H9 (cell line): ENCODE results near the gene POU2F3. TPM values are rescaled to one million over a fixed set of nuclear protein-coding genes. Genes with fewer than 3 reads are reported as not detected.

Experiments used
- DNase-seq: peaks from one replicate; pipeline ENCODE4 v3.0.0-alpha.2; 2017
- H2AFZ ChIP-seq: one replicate; pipeline ENCODE4 v1.6.1; 2013; ENCODE audit warnings: mild to moderate bottlenecking, low read length, control low read depth, moderate library complexity
- H2AK5ac ChIP-seq: 2 replicates; pipeline ENCODE4 v1.6.1; 2013; ENCODE audit warnings: low read length, control low read depth, mixed read lengths; ENCODE audit not compliant: insufficient read length
- H2BK120ac ChIP-seq: one replicate; pipeline ENCODE4 v1.6.1; 2013; ENCODE audit warnings: low read depth, mild to moderate bottlenecking, low read length, control low read depth, inconsistent platforms; ENCODE audit not compliant: poor library complexity, severe bottlenecking
- H2BK12ac ChIP-seq: 2 replicates; pipeline ENCODE4 v1.6.1; 2013; ENCODE audit warnings: low read length, control low read depth, mixed read lengths, low read depth; ENCODE audit not compliant: insufficient read length
- H2BK15ac ChIP-seq: 2 replicates; pipeline ENCODE4 v1.6.1; 2013; ENCODE audit warnings: low read depth, low read length, control low read depth
- H2BK20ac ChIP-seq: one replicate; pipeline ENCODE4 v1.6.1; 2013; ENCODE audit warnings: low read depth, mild to moderate bottlenecking, low read length, control low read depth, inconsistent platforms; ENCODE audit not compliant: poor library complexity, severe bottlenecking
- H2BK5ac ChIP-seq: 2 replicates; pipeline ENCODE4 v1.6.1; 2013; ENCODE audit warnings: low read length, control low read depth, mixed read lengths; ENCODE audit not compliant: insufficient read length
- H3K14ac ChIP-seq: 2 replicates; pipeline ENCODE4 v1.6.1; 2013; ENCODE audit warnings: low read length, control low read depth; ENCODE audit not compliant: insufficient read depth
- H3K18ac ChIP-seq: 2 replicates; pipeline ENCODE4 v1.6.1; 2013; ENCODE audit warnings: low read depth, mild to moderate bottlenecking, mixed read lengths, low read length, control low read depth; ENCODE audit not compliant: insufficient read length
- H3K23ac ChIP-seq: 2 replicates; pipeline ENCODE4 v1.6.1; 2013; ENCODE audit warnings: low read length, control low read depth, mixed read lengths, low read depth; ENCODE audit not compliant: insufficient read length
- H3K23me2 ChIP-seq: 2 replicates; pipeline ENCODE4 v1.6.1; 2013; ENCODE audit warnings: low read depth, mild to moderate bottlenecking, mixed read lengths, low read length, control low read depth; ENCODE audit not compliant: insufficient read length, poor library complexity, severe bottlenecking
- H3K27ac ChIP-seq: 2 replicates; pipeline ENCODE4 v1.5.1; 2013; ENCODE audit warnings: low read length, control low read depth, mixed read lengths, low read depth; ENCODE audit not compliant: insufficient read length
- H3K27me3 ChIP-seq: 2 replicates; pipeline ENCODE4 v1.6.1; 2013; ENCODE audit warnings: low read length, control low read depth, inconsistent platforms; ENCODE audit not compliant: insufficient read depth
- H3K4ac ChIP-seq: 2 replicates; pipeline ENCODE4 v1.6.1; 2013; ENCODE audit warnings: low read depth, mild to moderate bottlenecking, control low read depth, inconsistent platforms, low read length, moderate library complexity
- H3K4me1 ChIP-seq: 2 replicates; pipeline ENCODE4 v1.6.1; 2013; ENCODE audit warnings: low read length, control low read depth, inconsistent platforms; ENCODE audit not compliant: insufficient read depth
- H3K4me2 ChIP-seq: 2 replicates; pipeline ENCODE4 v1.6.1; 2013; ENCODE audit warnings: low read length, control low read depth, mixed read lengths; ENCODE audit not compliant: insufficient read length, insufficient read depth
- H3K56ac ChIP-seq: 2 replicates; pipeline ENCODE4 v1.6.1; 2013; ENCODE audit warnings: low read depth, mild to moderate bottlenecking, mixed read lengths, low read length, control low read depth; ENCODE audit not compliant: insufficient read length
- H3K79me1 ChIP-seq: 2 replicates; pipeline ENCODE4 v1.6.1; 2013; ENCODE audit warnings: low read depth, mild to moderate bottlenecking, moderate library complexity, low read length, control low read depth, inconsistent platforms; ENCODE audit not compliant: insufficient read depth, poor library complexity, severe bottlenecking
- H3K79me2 ChIP-seq: 2 replicates; pipeline ENCODE4 v1.6.1; 2013; ENCODE audit warnings: low read length, control low read depth, inconsistent platforms; ENCODE audit not compliant: insufficient read depth
- H3K9ac ChIP-seq: 2 replicates; pipeline ENCODE4 v1.6.1; 2013; ENCODE audit warnings: low read length, control low read depth, mixed read lengths; ENCODE audit not compliant: insufficient read length; ENCODE audit errors: extremely low read depth
- H3K9me3 ChIP-seq: one replicate; pipeline ENCODE4 v1.6.1; 2013; ENCODE audit warnings: low read depth, low read length, inconsistent platforms; ENCODE audit not compliant: control insufficient read depth
- H3T11ph ChIP-seq: one replicate; pipeline ENCODE4 v1.6.1; 2013; ENCODE audit warnings: mild to moderate bottlenecking, low read length, control low read depth, inconsistent platforms
- H4K20me1 ChIP-seq: one replicate; pipeline ENCODE4 v1.6.1; 2013; ENCODE audit not compliant: control insufficient read depth, insufficient read length, insufficient read depth
- H4K5ac ChIP-seq: 2 replicates; pipeline ENCODE4 v1.6.1; 2013; ENCODE audit warnings: low read depth, mild to moderate bottlenecking, mixed read lengths, low read length, control low read depth; ENCODE audit not compliant: insufficient read length
- H4K8ac ChIP-seq: replicated peaks from 2 replicates; pipeline ENCODE4 v1.6.1; 2013; ENCODE audit warnings: low read length, control low read depth, mixed read lengths, low read depth; ENCODE audit not compliant: insufficient read length
- H4K91ac ChIP-seq: 2 replicates; pipeline ENCODE4 v1.6.1; 2013; ENCODE audit warnings: low read depth, mild to moderate bottlenecking, moderate library complexity, mixed read lengths, low read length, control low read depth; ENCODE audit not compliant: insufficient read length
- H3K27ac Mint-ChIP-seq, 3 experiments: 2 replicates in 2 of 3; 3 replicates in 1 of 3; pipeline ENCODE4 v1.8.0; 2020 to 2021; ENCODE audit warnings: mixed read lengths in 3 of 3, mild to moderate bottlenecking in 1 of 3, moderate library complexity in 1 of 3
- H3K27me3 Mint-ChIP-seq: 2 replicates; pipeline ENCODE4 v1.8.0; 2021; ENCODE audit warnings: low read depth, mild to moderate bottlenecking, moderate library complexity, mixed read lengths
- H3K36me3 Mint-ChIP-seq, 3 experiments: 2 replicates in 2 of 3; 3 replicates in 1 of 3; pipeline ENCODE4 v1.8.0; 2020 to 2021; ENCODE audit warnings: low read depth in 3 of 3, mixed read lengths in 3 of 3; ENCODE audit not compliant: insufficient read depth in 1 of 3
- H3K4me1 Mint-ChIP-seq, 2 experiments: 2 replicates each; pipeline ENCODE4 v1.8.0; 2020; ENCODE audit warnings: mixed read lengths in 2 of 2
- H3K4me3 Mint-ChIP-seq, 2 experiments: 2 replicates in 1 of 2; 3 replicates in 1 of 2; pipeline ENCODE4 v1.8.0; 2020 to 2021; ENCODE audit warnings: mild to moderate bottlenecking in 2 of 2, mixed read lengths in 2 of 2, moderate library complexity in 1 of 2
- H3K9me3 Mint-ChIP-seq, 2 experiments: 2 replicates in 1 of 2; 3 replicates in 1 of 2; pipeline ENCODE4 v1.8.0; 2020; ENCODE audit warnings: mild to moderate bottlenecking in 2 of 2, mixed read lengths in 2 of 2, moderate library complexity in 1 of 2
- CTCF ChIP-seq: fragments of 200-600 bp; sonication (generic); conservative IDR thresholded peaks from 3 replicates; pipeline ENCODE4 v1.8.0; 2021; ENCODE audit warnings: antibody characterized with exemption, mild to moderate bottlenecking
- WGBS: extraction: QIAGEN DNeasy Blood & Tissue Kit; methylation state at CpG from one replicate; pipeline ENCODE4 v1.1.7; 2013; ENCODE audit warnings: missing lambda C conversion rate, low lambda C conversion rate, mixed read lengths; ENCODE audit not compliant: insufficient read length; ENCODE audit errors: extremely low coverage; 5-methylcytosine and 5-hydroxymethylcytosine counted together
- total RNA-seq: library from RNA; stranded (reverse); gene quantifications from 2 replicates; pipeline ENCODE4 v1.2.1, GENCODE V29; 2021

POU2F3 gene
- total RNA-seq, 1 experiment from 2014 or later = 1.1 TPM

GRCh38 chr11:120192831-120193625 lies 46.9 kb upstream of the POU2F3 start:
- Histone ChIP-seq H2BK15ac (no peak overlapping the region), H3K9ac (no peak overlapping the region), H3K23me2 (no peaks in the 10 kb centered on the region), H2BK20ac (no peak overlapping the region), H3K4me1 (peaks cover 2% of the 10 kb centered on the region; the same call in 1 of the 2 replicates), H3K27ac (no peak overlapping the region), H3K4me2 (no peak overlapping the region), H4K5ac (no peak overlapping the region), H2BK5ac (no peak overlapping the region), H3K56ac (no peak overlapping the region), H3K9me3 (no peaks in the 10 kb centered on the region), H2BK120ac (no peak overlapping the region), H4K20me1 (no peaks in the 10 kb centered on the region), H2AFZ (no peak overlapping the region), H2AK5ac (no peak overlapping the region), H3K79me2 (no peaks in the 10 kb centered on the region), H3K14ac (no peak overlapping the region), H3K18ac (no peak overlapping the region), H3K79me1 (no peaks in the 10 kb centered on the region), H4K91ac (no peak overlapping the region), H3K27me3 (peaks cover 2% of the 10 kb centered on the region; the same call in 1 of the 2 replicates), H3T11ph (no peak overlapping the region), H2BK12ac (no peak overlapping the region), H4K8ac (no peak overlapping the region), H3K4ac (no peak overlapping the region), H3K23ac (no peak overlapping the region)
- no peak for TF ChIP-seq CTCF
- peaks cover 0 to 3% of the 10 kb centered on the region in 2 experiments; a peak in 2 of 5 replicates for H3K9me3 Mint-ChIP-seq
- H3K36me3 Mint-ChIP-seq = no peaks in the 10 kb centered on the region; a peak in 2 of 7 replicates
- H3K27me3 Mint-ChIP-seq = peaks cover 90% of the 10 kb centered on the region
- H3K4me1 Mint-ChIP-seq = peaks cover 25 to 45% of the 10 kb centered on the region in 2 experiments
- DNase-seq = no peak
- no CpG with 5 or more reads among the region's 15 CpGs for WGBS
- H3K4me3 Mint-ChIP-seq = no peak overlapping the region
- H3K27ac Mint-ChIP-seq = no peak overlapping the region
